NCI-H226 (cell line): ENCODE results near the gene EPHA10.

ENCODE experiments used
- DNase-seq: peaks from one replicate; pipeline ENCODE4 v3.0.0-alpha.2; 2015

Gene EPHA10

DNA sequence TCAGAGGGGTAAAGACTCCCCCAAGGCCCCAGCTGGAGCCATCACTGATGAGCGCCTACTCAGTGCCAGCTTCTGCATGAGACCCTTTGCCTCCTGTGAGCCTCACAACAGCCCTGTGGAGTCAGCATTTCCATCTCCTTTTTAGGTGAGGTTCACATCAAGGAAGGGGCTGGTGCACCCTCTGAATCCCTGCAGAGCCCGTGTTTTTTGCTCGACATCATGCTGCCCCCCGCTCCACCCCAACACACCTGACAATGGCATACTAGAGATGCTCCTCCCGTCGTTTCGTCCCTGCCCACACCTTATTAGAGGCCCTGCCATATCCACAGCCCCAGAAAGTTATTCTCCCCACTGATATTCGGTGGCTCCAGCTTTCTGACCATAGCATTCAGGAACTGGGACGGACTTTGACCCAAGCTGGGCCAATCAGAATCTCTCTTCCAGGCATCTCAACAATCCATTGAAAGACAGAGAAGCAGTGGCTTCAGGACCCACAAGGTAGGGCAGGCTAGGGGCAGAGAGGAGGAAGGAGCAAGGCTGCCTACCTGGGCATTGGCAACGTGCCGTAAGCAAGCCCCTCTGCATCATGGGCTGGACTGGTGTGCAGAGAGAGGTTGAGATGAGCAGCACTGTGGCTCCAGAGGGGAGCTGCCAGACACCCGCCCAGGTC is 32.7 kb downstream of the EPHA10 start:
- no peak for DNase-seq

DNA sequence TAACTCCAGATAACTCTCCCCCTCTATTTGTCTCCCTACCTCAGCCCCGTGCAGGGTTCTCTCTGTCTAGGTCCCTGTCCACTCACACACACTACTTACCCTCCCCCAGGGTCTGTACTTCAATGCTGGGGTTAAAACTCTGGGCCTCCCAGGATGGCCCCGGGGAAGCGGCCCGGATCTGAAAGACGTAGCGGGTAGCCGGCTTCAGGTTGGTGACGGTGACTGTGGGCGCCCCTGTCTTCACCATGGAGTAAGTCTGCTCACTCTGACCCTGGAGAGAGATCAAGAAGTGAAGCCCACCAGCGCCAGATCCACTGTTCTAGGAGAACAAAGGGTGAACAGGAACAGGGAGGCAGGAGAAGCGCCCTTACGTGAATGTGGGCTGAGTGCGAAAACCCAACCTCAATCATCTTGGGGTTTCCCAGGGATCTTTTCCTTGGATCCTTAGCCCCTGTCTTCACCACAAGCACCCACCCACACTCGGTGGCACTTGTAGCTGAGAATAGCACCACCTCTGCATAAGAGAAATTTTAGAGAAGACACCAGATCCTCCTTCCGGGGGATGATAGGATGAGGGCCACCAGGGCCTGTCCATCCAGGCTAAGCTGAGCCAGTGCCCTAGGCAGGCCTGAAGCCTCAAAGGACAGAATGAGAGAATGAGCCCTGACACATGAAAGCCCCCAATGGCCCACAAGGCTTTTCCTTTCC is 33.5 kb downstream of the EPHA10 start:
- no peak for DNase-seq

- DNase-seq, result no peak
Observed at GRCh38 chr1:37730376-37730775, 34.5 kb downstream of the EPHA10 start.

- DNase-seq, result no peak
Observed at GRCh38 chr1:37728416-37728815, 36.5 kb downstream of the EPHA10 start.

- DNase-seq, result no peak
Observed at GRCh38 chr1:37726751-37727585, 38.0 kb downstream of the EPHA10 start.

GRCh38 chr1:37725851-37726613 is 38.9 kb downstream of the EPHA10 start:
- DNase-seq, result no peak

DNA sequence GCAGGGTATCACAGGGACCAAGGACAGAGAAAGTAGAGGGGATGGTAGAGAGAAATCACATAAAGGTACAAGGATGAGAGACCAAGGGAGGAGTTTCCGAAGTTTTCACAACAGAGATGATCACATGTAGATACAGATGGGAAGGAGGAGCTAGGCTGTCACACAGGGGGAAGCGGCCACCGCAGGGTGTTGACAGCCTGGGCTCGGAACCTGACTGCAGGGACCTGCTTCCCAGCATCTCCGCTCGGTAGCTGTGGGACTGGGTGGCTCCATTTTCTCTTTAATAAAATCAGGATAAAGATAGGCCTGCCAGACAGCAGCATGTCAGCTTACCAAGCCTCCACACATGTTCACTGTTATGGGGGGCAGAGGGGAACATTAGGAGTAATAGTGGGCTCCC is 40.3 kb downstream of the EPHA10 start:
- no peak for DNase-seq

DNA sequence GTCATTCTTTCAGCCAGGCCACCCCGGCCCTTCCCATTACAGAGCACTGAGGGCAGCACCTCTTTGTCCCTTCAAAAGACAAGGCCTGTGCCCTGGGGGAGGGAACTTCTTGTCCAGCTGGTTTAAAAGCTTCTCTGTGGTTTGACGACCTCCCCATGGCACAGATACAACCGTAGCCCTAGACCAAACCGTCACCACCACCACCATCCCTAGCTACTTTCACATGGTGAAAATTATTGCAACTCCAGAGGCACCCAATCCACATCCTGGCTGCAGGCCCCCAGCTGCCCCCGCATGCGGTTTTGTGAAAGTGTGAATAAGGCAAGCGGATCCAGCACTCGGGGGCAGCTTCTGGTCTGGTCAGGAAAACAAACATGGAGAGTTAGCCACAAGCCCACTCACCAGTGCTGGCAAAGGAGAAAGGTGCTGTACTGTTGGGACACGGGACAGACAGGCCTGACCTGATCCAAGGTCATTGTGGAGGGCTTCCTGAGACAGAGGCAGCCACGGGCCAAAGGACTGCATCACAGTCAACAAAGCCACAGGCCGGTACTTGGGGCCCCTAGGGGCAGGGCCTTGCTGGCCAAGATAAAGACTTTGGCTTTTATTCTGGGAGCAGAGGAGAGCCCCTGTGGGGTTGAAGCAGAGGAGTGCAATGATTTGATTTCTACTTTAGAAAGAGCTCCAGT is 41.4 kb downstream of the EPHA10 start:
- no peak for DNase-seq

- DNase-seq, result no peak
Observed at GRCh38 chr1:37723072-37723389, 41.9 kb downstream of the EPHA10 start.

DNA sequence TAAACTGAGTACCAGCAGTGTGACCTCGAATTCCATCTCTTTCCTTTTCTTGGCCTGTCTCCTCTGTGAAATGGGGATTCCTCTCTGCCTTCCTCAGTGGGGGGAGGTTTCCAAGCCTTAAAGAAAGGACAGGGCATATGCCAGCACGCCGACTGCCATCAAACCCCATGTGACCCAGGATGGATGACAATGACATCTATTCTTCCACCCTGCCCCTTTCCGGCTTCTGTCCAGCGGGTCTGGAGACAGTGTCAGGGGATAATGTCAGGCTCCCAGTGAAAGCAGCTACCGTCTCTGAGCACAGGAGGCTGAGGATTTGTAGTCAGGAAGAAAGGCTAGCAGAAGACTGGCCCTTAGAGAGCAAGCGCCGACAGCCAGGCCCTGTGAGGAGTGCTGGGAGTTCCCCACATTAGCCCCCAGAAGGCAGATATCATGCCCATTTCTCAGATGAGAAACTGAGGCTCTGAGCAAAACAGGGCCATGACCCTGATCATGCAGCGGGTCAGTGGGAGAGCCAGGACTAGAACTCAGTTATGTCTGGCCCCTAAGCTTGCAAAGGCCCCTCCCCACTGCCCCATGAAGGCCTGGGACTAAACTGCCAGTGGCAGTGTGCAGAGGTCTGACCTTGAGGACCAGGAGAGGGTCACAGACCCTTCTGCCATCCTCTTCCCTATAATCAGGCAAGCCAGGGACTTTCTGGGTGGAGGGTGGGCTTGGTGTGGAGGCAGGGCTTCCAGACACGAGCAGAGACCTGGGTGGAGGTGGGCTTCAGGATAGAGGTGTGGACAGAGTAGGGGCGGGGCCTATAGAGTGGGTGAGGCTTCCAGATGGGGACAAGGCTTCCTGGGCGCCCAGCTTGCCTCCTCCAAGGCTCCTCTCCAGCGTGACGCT is 42.5 kb downstream of the EPHA10 start:
- DNase-seq, result no peak

DNA sequence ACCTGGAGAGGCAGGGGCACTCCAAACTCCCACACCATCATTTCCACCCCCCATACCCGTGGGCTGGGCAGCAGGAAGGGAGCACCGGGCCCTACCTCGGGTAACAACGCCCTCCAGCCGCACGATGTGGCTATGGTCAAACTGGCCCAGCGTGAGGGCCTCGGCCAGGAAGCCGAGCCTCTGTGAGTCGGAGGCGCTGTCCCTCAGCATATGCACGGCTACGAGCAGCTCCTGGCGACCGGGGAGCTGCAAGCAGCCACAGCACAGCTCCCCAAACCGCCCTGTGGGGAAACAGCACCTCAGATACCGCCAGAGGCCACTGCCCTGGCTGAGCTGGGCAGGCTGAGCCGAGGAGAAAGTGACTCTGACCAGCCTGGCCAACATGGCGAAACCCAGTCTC is 43.4 kb downstream of the EPHA10 start:
- no peak for DNase-seq

- no peak for DNase-seq
Observed at GRCh38 chr1:37720231-37721130, 44.4 kb downstream of the EPHA10 start.

DNA sequence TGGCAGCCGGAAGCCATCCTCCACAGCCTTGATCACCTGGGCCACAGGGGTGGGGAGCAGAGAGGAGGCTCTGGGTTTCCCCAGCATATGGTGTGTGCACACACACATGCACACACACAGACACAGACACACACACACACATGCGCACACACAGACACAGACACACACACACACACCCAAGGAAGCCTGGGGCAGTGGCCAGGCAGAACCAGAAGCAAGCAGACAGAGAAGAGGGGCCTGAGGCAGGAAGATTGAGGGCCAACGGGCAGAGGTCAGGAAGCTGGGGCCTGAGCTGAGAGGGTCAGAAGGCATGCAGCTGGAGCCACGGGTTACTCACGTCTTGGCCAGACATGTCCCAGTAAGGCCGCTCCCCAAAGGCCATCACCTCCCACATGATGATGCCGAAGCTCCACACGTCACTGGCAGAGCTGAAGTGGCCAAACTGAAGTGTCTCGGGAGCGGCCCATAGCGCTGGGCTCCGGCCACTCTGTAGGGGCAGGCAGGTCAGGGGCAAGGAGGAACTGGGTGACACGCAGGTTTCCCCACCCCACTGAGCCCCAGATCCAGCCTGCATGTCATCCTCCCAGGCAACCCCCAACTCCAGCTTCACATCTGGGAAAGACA is 45.2 kb downstream of the EPHA10 start:
- no peak for DNase-seq

- DNase-seq, result no peak
Observed at GRCh38 chr1:37718901-37719571, 45.9 kb downstream of the EPHA10 start.

DNA sequence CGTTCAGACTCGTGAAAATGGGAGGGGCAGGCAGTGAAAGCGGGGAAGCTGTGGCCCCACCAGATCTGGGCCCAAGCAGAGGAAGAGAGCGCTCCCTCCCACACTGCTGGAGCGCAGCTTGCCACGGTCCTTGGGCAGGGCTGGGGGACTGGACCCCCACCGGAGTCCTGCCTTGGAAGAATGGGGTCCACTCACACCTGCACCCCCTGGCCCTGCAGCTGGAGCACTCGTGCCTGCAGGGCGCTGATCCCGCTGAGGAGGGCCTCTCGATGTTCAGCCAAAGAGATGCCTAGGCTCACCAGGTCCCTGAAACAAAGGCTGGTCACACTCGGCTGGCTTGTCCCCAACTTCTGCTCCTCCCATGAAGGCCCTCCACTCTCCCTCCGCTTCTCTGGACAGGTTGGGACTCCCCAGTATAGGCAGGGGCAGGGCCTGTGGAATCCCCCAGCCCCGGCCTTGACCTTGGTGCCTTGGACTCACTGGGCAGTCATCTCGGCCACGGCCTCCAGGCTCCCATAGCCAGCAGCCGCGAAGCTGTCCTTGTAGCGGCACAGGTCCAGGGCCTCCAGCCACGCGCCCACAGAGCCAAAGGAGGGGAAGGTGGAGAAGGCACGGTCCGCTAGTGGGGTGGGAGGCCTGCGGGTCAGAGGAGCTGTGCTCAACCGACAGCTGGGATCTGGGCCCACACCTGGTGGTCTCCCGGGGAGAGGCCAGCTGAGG is 46.6 kb downstream of the EPHA10 start:
- no peak for DNase-seq

- DNase-seq, result no peak
Observed at GRCh38 chr1:37717631-37718030, 47.3 kb downstream of the EPHA10 start.

GRCh38 chr1:37716321-37716720 is 48.6 kb downstream of the EPHA10 start:
- no peak for DNase-seq

DNA sequence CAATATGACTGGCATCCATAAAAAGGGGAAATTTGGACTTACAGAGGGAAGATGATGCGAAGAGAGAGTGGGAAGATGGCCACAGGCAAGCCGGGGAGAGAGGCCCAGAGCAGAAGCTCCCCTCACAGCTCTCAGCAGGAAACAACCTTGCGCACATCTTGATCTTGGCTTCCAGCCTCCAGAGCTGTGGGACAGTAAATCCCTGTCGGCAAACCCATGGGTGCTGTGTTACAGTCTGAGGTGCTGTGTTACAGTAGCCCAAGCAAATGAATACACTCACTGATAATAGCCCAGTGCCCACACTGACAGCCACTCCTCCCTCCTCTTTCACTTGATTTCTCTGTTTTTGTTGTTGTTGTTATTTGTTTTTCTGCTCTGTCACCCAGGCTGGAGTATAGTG is 50.2 kb downstream of the EPHA10 start:
- no peak for DNase-seq

DNA sequence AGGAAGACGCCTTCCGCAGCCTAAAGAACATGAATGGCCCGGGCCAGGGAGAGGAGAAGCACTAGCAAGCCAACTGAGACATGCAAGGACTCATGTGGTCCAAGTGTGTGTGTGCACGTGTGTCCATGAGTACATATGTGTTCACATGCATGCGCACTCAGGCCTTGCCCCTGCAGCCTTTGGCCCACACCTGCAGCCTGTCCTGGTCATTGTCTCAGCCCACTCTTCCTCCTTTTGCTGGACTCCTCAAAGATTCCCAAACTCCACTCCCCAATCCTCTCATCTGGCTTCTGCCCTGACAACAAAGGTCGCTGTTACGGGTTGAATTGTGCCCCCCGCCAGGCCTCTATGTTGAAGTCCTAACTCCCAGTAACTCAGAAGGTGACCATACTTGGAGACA is 50.7 kb downstream of the EPHA10 start:
- no peak for DNase-seq
